ENCODE data around the gene SMAD6.

SMAD6 gene

DNA sequence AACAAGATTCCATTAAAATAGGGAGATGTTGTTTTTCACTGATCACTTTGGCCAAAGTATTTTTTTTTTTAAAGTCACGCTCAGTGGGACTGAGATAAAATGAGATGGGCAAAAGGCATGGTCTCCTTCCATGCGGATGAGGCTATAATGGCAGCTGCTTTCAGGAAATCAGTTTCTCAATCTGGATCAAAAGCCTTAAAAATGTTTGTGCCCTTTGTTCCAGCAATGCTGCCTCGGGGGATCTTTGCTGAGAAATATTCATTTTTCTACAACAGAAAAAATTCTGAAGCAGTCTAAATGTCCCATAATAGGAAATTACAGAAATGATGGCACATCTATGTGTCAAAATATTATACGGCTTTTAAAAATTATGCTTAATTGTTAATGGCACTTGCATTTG, 97.2 kb downstream of the SMAD6 start:
- H3K4me3 ChIP-seq (ENCODE audit: low read depth, low read length): no peak overlapping the region
- ChIA-PET POLR2A (interaction anchor here (0.6 to 1.4 kb wide), 2 partner anchors 9 to 162 kb away, joined by 4 to 7 read pairs; no protein-coding TSS in a partner anchor), CTCF (interaction anchor here (1.0 to 2.5 kb wide), 9 partner anchors 10 to 64 kb away, joined by 3 to 14 read pairs (median 5); no protein-coding TSS in a partner anchor)
- no peak for DNase-seq (ENCODE audit: low read depth, low spot score)
- no peak for TF ChIP-seq CTCF (IDR thresholded peaks at IDR 0.05; ENCODE audit: insufficient read depth, low read length, missing control alignments)

GRCh38 chr15:66800584-66801235, 98.7 kb downstream of the SMAD6 start:
- no peak for DNase-seq (ENCODE audit: low read depth, low spot score)
- H3K4me3 ChIP-seq (ENCODE audit: low read depth, low read length): no peak overlapping the region
- no peak for TF ChIP-seq CTCF (IDR thresholded peaks at IDR 0.05; ENCODE audit: insufficient read depth, low read length, missing control alignments)
- POLR2A ChIA-PET: no interaction called here
- CTCF ChIA-PET: interaction anchor here (0.7 to 1.0 kb wide), 5 partner anchors 17 to 62 kb away, joined by 3 read pairs; no protein-coding TSS in a partner anchor

GRCh38 chr15:66801266-66801665, 99.2 kb downstream of the SMAD6 start:
- no peak for DNase-seq (ENCODE audit: low read depth, low spot score)
- CTCF ChIA-PET: interaction anchor here (0.7 to 1.0 kb wide), 4 partner anchors 18 to 62 kb away, joined by 3 read pairs; no protein-coding TSS in a partner anchor
- H3K4me3 ChIP-seq (ENCODE audit: low read depth, low read length): no peak overlapping the region
- no peak for TF ChIP-seq CTCF (IDR thresholded peaks at IDR 0.05; ENCODE audit: insufficient read depth, low read length, missing control alignments)
- POLR2A ChIA-PET: no interaction called here

DNA sequence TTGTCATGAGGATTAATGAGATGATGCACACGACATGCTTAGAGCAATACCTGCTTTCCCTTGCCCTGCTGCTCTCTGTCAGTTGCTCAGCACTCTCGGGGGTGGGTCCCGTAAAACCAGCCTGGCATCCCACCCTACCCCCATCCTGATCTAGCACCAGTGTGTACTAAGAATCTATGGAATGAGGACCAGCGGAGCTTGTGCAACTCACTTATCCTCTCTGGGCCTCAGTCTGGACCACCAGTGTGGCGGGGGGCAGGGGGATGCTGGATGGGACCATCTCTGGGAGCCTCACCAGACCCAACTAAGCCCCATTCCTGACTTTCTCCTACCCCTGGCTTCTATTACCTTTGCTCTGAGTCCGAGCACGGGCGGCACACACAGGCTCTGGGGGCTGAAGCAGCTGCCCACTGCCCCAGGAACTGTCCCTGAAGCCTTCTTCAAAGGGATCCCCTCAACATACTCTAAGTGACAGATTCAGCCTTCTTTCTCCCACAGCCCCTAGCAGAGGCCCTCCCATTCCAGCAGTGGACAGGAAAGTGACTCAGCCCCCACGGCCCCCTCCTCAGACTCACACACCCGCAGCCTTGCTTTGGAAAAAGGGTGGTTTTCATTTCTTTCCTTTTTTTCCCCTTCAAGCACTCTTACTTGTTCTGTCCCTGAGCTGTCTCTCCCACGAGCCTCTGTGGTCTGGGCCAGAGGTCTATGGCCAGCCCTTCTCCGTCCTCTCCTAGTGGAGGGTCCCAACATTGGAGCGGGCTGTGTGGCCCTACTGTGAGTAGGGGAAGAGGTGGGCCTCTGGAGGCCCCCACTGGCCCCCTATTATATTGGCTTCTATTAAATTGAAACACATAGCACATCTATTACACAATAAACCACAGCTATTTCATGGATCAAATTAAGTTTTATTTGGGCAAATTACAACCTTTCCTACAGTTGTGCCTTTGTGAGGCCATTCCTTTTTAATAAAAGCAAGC, 100.3 kb downstream of the SMAD6 start:
- ChIA-PET CTCF (interaction anchor here (0.8 to 2.1 kb wide), 5 partner anchors 13 to 61 kb away, joined by 3 to 9 read pairs (median 3); no protein-coding TSS in a partner anchor), POLR2A (interaction anchor here (0.6 to 1.5 kb wide), 4 partner anchors 13 to 49 kb away, joined by 3 to 5 read pairs (median 3); no protein-coding TSS in a partner anchor)
- TF ChIP-seq CTCF (IDR thresholded peaks at IDR 0.05; ENCODE audit: insufficient read depth, low read length, missing control alignments): no peak
- no peak for DNase-seq (ENCODE audit: low read depth, low spot score)
- H3K4me3 ChIP-seq (ENCODE audit: low read depth, low read length): peak overlapping the region; percentile 24

GRCh38 chr15:66803182-66803729, 101.2 kb downstream of the SMAD6 start:
- H3K4me3 ChIP-seq (ENCODE audit: low read depth, low read length): no peak overlapping the region; the same call in 1 of the 2 replicates
- TF ChIP-seq CTCF (IDR thresholded peaks at IDR 0.05; ENCODE audit: insufficient read depth, low read length, missing control alignments): no peak
- DNase-seq (ENCODE audit: low read depth, low spot score): peak; percentile 82
- CTCF ChIA-PET: interaction anchor here (0.8 to 2.1 kb wide), 6 partner anchors 14 to 60 kb away, joined by 3 to 9 read pairs (median 4); no protein-coding TSS in a partner anchor
- POLR2A ChIA-PET: interaction anchor here (0.6 to 1.5 kb wide), 4 partner anchors 12 to 31 kb away, joined by 3 to 5 read pairs (median 4); no protein-coding TSS in a partner anchor

Measured in AG04449 (cell line).